ENCODE data around the gene TMOD1. TPM values are rescaled to one million over a fixed set of nuclear protein-coding genes. Genes with fewer than 3 reads are reported as not detected.

TMOD1 gene
- total and polyA plus RNA-seq, 2 experiments from 2014 or later, result 0.69 to 4.5 TPM

- TF ChIP-seq CTCF (conservative IDR thresholded peaks at IDR 0.05; ENCODE audit: low read depth in 2 of 2) (no peak), EZH2 (IDR thresholded peaks at IDR 0.05; ENCODE audit: low read depth, unreplicated experiment) (no peak), STAT1 (IDR thresholded peaks at IDR 0.05; ENCODE audit: unreplicated experiment) (no peak), JUNB (IDR thresholded peaks at IDR 0.05; ENCODE audit: unreplicated experiment) (no peak), ZNF114 (CRISPR knock-in tag; IDR thresholded peaks at IDR 0.05) (no peak), NANOG (IDR thresholded peaks at IDR 0.05; ENCODE audit: borderline replicate concordance) (no peak), CREB1 (CRISPR knock-in tag; IDR thresholded peaks at IDR 0.05; ENCODE audit: low read depth) (no peak)
- TF ChIP-seq, protein P1, sequence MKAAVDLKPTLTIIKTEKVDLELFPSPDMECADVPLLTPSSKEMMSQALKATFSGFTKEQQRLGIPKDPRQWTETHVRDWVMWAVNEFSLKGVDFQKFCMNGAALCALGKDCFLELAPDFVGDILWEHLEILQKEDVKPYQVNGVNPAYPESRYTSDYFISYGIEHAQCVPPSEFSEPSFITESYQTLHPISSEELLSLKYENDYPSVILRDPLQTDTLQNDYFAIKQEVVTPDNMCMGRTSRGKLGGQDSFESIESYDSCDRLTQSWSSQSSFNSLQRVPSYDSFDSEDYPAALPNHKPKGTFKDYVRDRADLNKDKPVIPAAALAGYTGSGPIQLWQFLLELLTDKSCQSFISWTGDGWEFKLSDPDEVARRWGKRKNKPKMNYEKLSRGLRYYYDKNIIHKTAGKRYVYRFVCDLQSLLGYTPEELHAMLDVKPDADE (IDR thresholded peaks at IDR 0.05), result no peak
Observed at GRCh38 chr9:97556721-97557605, 55.5 kb downstream of the TMOD1 start (continued).

DNA sequence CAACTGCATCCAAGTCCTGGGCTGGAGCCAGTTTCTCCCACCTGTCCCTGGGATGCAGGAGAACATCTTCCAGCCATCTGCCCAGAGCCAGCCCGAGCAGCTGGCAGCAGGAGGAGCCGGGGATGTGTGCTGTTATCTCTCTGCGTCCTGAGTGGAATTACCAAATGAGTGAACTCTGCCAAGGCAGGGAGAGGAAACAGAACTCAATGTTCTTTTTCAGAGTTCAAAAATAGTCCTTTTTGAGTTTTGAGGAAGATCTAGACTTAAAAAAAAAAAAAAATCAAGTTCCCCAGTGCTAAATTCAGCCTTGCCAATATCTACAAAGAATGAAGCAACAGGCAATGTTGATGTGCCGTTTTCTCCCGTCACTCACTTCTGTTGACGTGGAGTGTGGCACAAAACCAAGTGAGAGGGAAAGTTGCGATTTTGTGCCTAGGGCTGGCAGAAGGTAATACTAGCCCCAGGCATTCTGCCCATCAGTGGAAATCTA, 56.2 kb downstream of the TMOD1 start:
- no peak for ATAC-seq
- Mint-ChIP-seq H3K27me3 (ENCODE audit: insufficient read depth, low read depth, poor library complexity) (peaks cover 17% of the 10 kb centered on the region), H3K27ac (no peak overlapping the region), H3K36me3 (ENCODE audit: low read depth) (no peaks in the 10 kb centered on the region), H3K4me1 (peaks cover 18% of the 10 kb centered on the region), H3K4me3 (no peak overlapping the region), H3K9me3 (no peaks in the 10 kb centered on the region)
- Histone ChIP-seq H3K27me3 (ENCODE audit: insufficient read depth) (no peaks in the 10 kb centered on the region), H2AFZ (no peak overlapping the region), H3K27ac (ENCODE audit: low read depth) (no peak overlapping the region), H3F3A (replicated peaks; ENCODE audit: low read depth) (no peaks in the 10 kb centered on the region), H3K36me3 (ENCODE audit: insufficient read depth) (no peaks in the 10 kb centered on the region), H3K9me2 (ENCODE audit: insufficient read depth) (no peaks in the 10 kb centered on the region), H3K4me2 (peak overlapping the region; percentile 9; the same call in 1 of the 2 replicates), H3K4me3 (no peak overlapping the region), H3K4me1 (ENCODE audit: insufficient read depth) (peaks cover 15% of the 10 kb centered on the region), H4K20me1 (replicated peaks; ENCODE audit: insufficient read depth) (no peaks in the 10 kb centered on the region), H3K79me2 (replicated peaks; ENCODE audit: insufficient read depth) (no peaks in the 10 kb centered on the region)
- no peak for DNase-seq (ENCODE audit: low spot score)
- TF ChIP-seq EZH2 (IDR thresholded peaks at IDR 0.05; ENCODE audit: low read depth, unreplicated experiment) (no peak), JUNB (IDR thresholded peaks at IDR 0.05; ENCODE audit: unreplicated experiment) (no peak), CTCF (conservative IDR thresholded peaks at IDR 0.05; ENCODE audit: low read depth in 2 of 2) (no peak)
- TF ChIP-seq, protein P1 (IDR thresholded peaks at IDR 0.05), result no peak
- TF ChIP-seq, protein P2, sequence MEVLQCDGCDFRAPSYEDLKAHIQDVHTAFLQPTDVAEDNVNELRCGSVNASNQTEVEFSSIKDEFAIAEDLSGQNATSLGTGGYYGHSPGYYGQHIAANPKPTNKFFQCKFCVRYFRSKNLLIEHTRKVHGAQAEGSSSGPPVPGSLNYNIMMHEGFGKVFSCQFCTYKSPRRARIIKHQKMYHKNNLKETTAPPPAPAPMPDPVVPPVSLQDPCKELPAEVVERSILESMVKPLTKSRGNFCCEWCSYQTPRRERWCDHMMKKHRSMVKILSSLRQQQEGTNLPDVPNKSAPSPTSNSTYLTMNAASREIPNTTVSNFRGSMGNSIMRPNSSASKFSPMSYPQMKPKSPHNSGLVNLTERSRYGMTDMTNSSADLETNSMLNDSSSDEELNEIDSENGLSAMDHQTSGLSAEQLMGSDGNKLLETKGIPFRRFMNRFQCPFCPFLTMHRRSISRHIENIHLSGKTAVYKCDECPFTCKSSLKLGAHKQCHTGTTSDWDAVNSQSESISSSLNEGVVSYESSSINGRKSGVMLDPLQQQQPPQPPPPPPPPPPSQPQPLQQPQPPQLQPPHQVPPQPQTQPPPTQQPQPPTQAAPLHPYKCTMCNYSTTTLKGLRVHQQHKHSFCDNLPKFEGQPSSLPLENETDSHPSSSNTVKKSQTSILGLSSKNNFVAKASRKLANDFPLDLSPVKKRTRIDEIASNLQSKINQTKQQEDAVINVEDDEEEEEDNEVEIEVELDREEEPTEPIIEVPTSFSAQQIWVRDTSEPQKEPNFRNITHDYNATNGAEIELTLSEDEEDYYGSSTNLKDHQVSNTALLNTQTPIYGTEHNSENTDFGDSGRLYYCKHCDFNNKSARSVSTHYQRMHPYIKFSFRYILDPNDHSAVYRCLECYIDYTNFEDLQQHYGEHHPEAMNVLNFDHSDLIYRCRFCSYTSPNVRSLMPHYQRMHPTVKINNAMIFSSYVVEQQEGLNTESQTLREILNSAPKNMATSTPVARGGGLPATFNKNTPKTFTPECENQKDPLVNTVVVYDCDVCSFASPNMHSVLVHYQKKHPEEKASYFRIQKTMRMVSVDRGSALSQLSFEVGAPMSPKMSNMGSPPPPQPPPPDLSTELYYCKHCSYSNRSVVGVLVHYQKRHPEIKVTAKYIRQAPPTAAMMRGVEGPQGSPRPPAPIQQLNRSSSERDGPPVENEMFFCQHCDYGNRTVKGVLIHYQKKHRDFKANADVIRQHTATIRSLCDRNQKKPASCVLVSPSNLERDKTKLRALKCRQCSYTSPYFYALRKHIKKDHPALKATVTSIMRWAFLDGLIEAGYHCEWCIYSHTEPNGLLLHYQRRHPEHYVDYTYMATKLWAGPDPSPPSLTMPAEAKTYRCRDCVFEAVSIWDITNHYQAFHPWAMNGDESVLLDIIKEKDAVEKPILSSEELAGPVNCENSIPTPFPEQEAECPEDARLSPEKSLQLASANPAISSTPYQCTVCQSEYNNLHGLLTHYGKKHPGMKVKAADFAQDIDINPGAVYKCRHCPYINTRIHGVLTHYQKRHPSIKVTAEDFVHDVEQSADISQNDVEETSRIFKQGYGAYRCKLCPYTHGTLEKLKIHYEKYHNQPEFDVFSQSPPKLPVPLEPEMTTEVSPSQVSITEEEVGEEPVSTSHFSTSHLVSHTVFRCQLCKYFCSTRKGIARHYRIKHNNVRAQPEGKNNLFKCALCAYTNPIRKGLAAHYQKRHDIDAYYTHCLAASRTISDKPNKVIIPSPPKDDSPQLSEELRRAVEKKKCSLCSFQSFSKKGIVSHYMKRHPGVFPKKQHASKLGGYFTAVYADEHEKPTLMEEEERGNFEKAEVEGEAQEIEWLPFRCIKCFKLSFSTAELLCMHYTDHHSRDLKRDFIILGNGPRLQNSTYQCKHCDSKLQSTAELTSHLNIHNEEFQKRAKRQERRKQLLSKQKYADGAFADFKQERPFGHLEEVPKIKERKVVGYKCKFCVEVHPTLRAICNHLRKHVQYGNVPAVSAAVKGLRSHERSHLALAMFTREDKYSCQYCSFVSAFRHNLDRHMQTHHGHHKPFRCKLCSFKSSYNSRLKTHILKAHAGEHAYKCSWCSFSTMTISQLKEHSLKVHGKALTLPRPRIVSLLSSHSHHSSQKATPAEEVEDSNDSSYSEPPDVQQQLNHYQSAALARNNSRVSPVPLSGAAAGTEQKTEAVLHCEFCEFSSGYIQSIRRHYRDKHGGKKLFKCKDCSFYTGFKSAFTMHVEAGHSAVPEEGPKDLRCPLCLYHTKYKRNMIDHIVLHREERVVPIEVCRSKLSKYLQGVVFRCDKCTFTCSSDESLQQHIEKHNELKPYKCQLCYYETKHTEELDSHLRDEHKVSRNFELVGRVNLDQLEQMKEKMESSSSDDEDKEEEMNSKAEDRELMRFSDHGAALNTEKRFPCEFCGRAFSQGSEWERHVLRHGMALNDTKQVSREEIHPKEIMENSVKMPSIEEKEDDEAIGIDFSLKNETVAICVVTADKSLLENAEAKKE (CRISPR knock-in tag; IDR thresholded peaks at IDR 0.05), result no peak

Data from GM23338 (cell line).